H1 (cell line): ENCODE measurements around the gene ARID5B. TPM values are rescaled to one million over a fixed set of nuclear protein-coding genes. Genes with fewer than 3 reads are reported as not detected.

ENCODE experiments used
- CTCF ChIA-PET: fragments of 300-600 bp; sonication (Branson Sonifier 250); formaldehyde crosslinking; loops from one replicate; lab custom pipeline; 2021; ENCODE audit not compliant: partially characterized antibody; lab: Charles Lee
- POLR2A ChIA-PET: fragments of 300-600 bp; sonication (Branson Sonifier 250); formaldehyde crosslinking; loops from one replicate; lab custom pipeline; 2021; ENCODE audit warnings: inconsistent platforms; ENCODE audit not compliant: partially characterized antibody; lab: Charles Lee
- DNase-seq, 2 experiments: peaks; one replicate each; pipeline versions ENCODE4 v3.0.0 to v3.0.0-alpha.2; 2010 to 2022; ENCODE audit warnings: low spot score in 2 of 2, low read depth in 1 of 2, mixed read lengths in 1 of 2
- FAIRE-seq: peaks from 2 replicates; lab custom pipeline; 2011; peaks lifted over from hg19 to GRCh38; lab: Jason Lieb, UNC
- H2AFZ ChIP-seq: 2 replicates; pipeline ENCODE4 v1.8.1; 2012; ENCODE audit warnings: low read length, inconsistent platforms
- H2AK5ac ChIP-seq: 2 replicates; pipeline ENCODE4 v1.6.1; 2013; ENCODE audit warnings: low read depth, low read length
- H2BK120ac ChIP-seq: replicated peaks from 2 replicates; pipeline ENCODE3; 2013; ENCODE audit warnings: low read depth, low read length, inconsistent platforms
- H2BK12ac ChIP-seq: 2 replicates; pipeline ENCODE4 v1.6.1; 2013; ENCODE audit warnings: low read depth, low read length
- H2BK15ac ChIP-seq: 2 replicates; pipeline ENCODE4 v1.6.1; 2013; ENCODE audit warnings: low read length
- H2BK20ac ChIP-seq: 2 replicates; pipeline ENCODE4 v1.6.1; 2013; ENCODE audit warnings: low read length
- H2BK5ac ChIP-seq: 2 replicates; pipeline ENCODE4 v1.6.1; 2013; ENCODE audit warnings: low read depth, low read length
- H3K14ac ChIP-seq: 2 replicates; pipeline ENCODE4 v1.6.1; 2013; ENCODE audit warnings: inconsistent platforms; ENCODE audit not compliant: insufficient read length
- H3K18ac ChIP-seq: 2 replicates; pipeline ENCODE4 v1.6.1; 2013; ENCODE audit warnings: low read length; ENCODE audit errors: extremely low read depth
- H3K23ac ChIP-seq: 2 replicates; pipeline ENCODE4 v1.6.1; 2013; ENCODE audit warnings: inconsistent platforms; ENCODE audit not compliant: insufficient read length
- H3K23me2 ChIP-seq: 2 replicates; pipeline ENCODE4 v1.6.1; 2013; ENCODE audit warnings: low read depth, low read length
- H3K27ac ChIP-seq: 2 replicates; pipeline ENCODE4 v1.6.1; 2011; ENCODE audit warnings: low read depth, low read length, inconsistent platforms
- H3K27me3 ChIP-seq, 4 experiments: replicated peaks in 1 of 4; 1 replicate in 1 of 4; 2 replicates in 3 of 4; pipeline versions ENCODE4 v1.6.1 to v1.8.1; 2011 to 2013; ENCODE audit warnings: low read length in 3 of 4, mild to moderate bottlenecking in 3 of 4, inconsistent platforms in 2 of 4, mixed read lengths in 2 of 4, moderate library complexity in 1 of 4; ENCODE audit not compliant: control insufficient read depth in 3 of 4, insufficient read depth in 3 of 4; ENCODE audit errors: extremely low read depth in 1 of 4
- H3K36me3 ChIP-seq, 4 experiments: 2 replicates each; pipeline versions ENCODE4 v1.6.1 to v1.8.1; 2011 to 2013; ENCODE audit warnings: mild to moderate bottlenecking in 4 of 4, low read length in 3 of 4, moderate library complexity in 2 of 4, control low read depth in 1 of 4, inconsistent platforms in 1 of 4; ENCODE audit not compliant: insufficient read depth in 4 of 4, control insufficient read depth in 2 of 4
- H3K4ac ChIP-seq: replicated peaks from 2 replicates; pipeline ENCODE3; 2013; ENCODE audit warnings: low read length, low read depth, mixed read lengths, inconsistent platforms; ENCODE audit not compliant: insufficient read length
- H3K4me1 ChIP-seq, 4 experiments: replicated peaks in 1 of 4; 1 replicate in 1 of 4; 2 replicates in 3 of 4; pipeline versions ENCODE4 v1.6.1 to v1.8.1; 2011 to 2013; ENCODE audit warnings: low read length in 3 of 4, inconsistent platforms in 2 of 4, mixed read lengths in 1 of 4; ENCODE audit not compliant: insufficient read depth in 4 of 4, control insufficient read depth in 3 of 4
- H3K4me2 ChIP-seq, 2 experiments: 2 replicates each; pipeline versions ENCODE4 v1.6.1 to v1.8.1; 2011 to 2013; ENCODE audit warnings: low read depth in 2 of 2, low read length in 2 of 2, control low read depth in 1 of 2, inconsistent platforms in 1 of 2, mild to moderate bottlenecking in 1 of 2; ENCODE audit not compliant: insufficient read depth in 1 of 2
- H3K4me3 ChIP-seq, 4 experiments: fragments of 200-600, 300-600 bp in 1 of 4; sonication (generic), shearing (Covaris generic), sonication (Bioruptor Twin) in 1 of 4; 2 replicates each; pipeline versions ENCODE4 v1.5.1 to v1.8.1; 2011 to 2016; ENCODE audit warnings: low read length in 4 of 4, low read depth in 3 of 4, control low read depth in 2 of 4, inconsistent platforms in 2 of 4, mild to moderate bottlenecking in 2 of 4, mixed read lengths in 1 of 4, moderate library complexity in 1 of 4; ENCODE audit not compliant: insufficient read depth in 2 of 4; ENCODE audit errors: extremely low read depth in 1 of 4
- H3K56ac ChIP-seq: replicated peaks from 2 replicates; pipeline ENCODE3; 2013; ENCODE audit warnings: low read depth, mild to moderate bottlenecking, mixed read lengths, low read length, inconsistent platforms; ENCODE audit not compliant: insufficient read length
- H3K79me1 ChIP-seq: 2 replicates; pipeline ENCODE4 v1.6.1; 2013; ENCODE audit warnings: low read depth, low read length, control low read depth
- H3K79me2 ChIP-seq, 2 experiments: 2 replicates each; pipeline versions ENCODE4 v1.6.1 to v1.8.1; 2012 to 2013; ENCODE audit warnings: low read length in 2 of 2, mild to moderate bottlenecking in 2 of 2, inconsistent platforms in 1 of 2; ENCODE audit not compliant: insufficient read depth in 2 of 2, control insufficient read depth in 1 of 2
- H3K9ac ChIP-seq, 4 experiments: replicated peaks in 1 of 4; 1 replicate in 1 of 4; 2 replicates in 3 of 4; pipeline versions ENCODE4 v1.6.1 to v1.8.1; 2011 to 2013; ENCODE audit warnings: low read depth in 3 of 4, low read length in 3 of 4, control low read depth in 2 of 4, mild to moderate bottlenecking in 2 of 4, moderate library complexity in 2 of 4, inconsistent platforms in 1 of 4; ENCODE audit errors: extremely low read depth in 1 of 4
- H3K9me3 ChIP-seq, 2 experiments: 2 replicates each; pipeline versions ENCODE4 v1.6.1 to v1.8.1; 2012 to 2013; ENCODE audit warnings: mild to moderate bottlenecking in 2 of 2, moderate library complexity in 2 of 2, control low read depth in 1 of 2, inconsistent platforms in 1 of 2, low read depth in 1 of 2, low read length in 1 of 2, mixed read lengths in 1 of 2; ENCODE audit not compliant: insufficient read depth in 2 of 2
- H4K20me1 ChIP-seq, 2 experiments: replicated peaks in 1 of 2; 2 replicates each; pipeline versions ENCODE3 to v1.8.1; 2011 to 2013; ENCODE audit warnings: inconsistent platforms in 2 of 2, low read length in 2 of 2, mild to moderate bottlenecking in 1 of 2; ENCODE audit not compliant: insufficient read depth in 2 of 2, control insufficient read depth in 1 of 2
- H4K5ac ChIP-seq: 2 replicates; pipeline ENCODE4 v1.6.1; 2013; ENCODE audit warnings: low read length, low read depth, mixed read lengths, inconsistent platforms; ENCODE audit not compliant: insufficient read length
- H4K8ac ChIP-seq: 2 replicates; pipeline ENCODE4 v1.8.0; 2013; ENCODE audit warnings: mild to moderate bottlenecking, moderate library complexity, low read length, inconsistent platforms; ENCODE audit not compliant: insufficient read depth; ENCODE audit errors: extremely low read depth
- H4K91ac ChIP-seq: replicated peaks from 2 replicates; pipeline ENCODE3; 2013; ENCODE audit warnings: low read length, mixed read lengths, inconsistent platforms; ENCODE audit not compliant: insufficient read length
- BRCA1 ChIP-seq: IDR thresholded peaks from 2 replicates; pipeline ENCODE4 v1.6.1; 2012; ENCODE audit warnings: low read depth, low read length, improper control_type of control experiment
- CHD1 ChIP-seq: IDR thresholded peaks from 2 replicates; pipeline ENCODE4 v1.6.1; 2012; ENCODE audit warnings: low read depth, low read length, improper control_type of control experiment
- EGR1 ChIP-seq: IDR thresholded peaks from 2 replicates; pipeline ENCODE4 v1.6.1; 2011; ENCODE audit warnings: low read depth, low read length, borderline replicate concordance
- FOSL1 ChIP-seq: IDR thresholded peaks from 2 replicates; pipeline ENCODE4 v1.6.1; 2011; ENCODE audit warnings: mild to moderate bottlenecking, low read depth, low read length, moderate library complexity; ENCODE audit not compliant: insufficient read depth
- GABPA ChIP-seq: IDR thresholded peaks from 2 replicates; pipeline ENCODE4 v1.6.1; 2011; ENCODE audit warnings: mild to moderate bottlenecking, low read length, moderate library complexity, borderline replicate concordance; ENCODE audit not compliant: insufficient read depth
- HDAC2 ChIP-seq, 2 experiments: fragments of 300-600 bp in 1 of 2; sonication (generic) in 1 of 2; IDR thresholded peaks; 2 replicates each; pipeline ENCODE4 v1.6.1; 2011 to 2012; ENCODE audit warnings: low read depth in 2 of 2, low read length in 2 of 2, mild to moderate bottlenecking in 2 of 2, moderate library complexity in 2 of 2, borderline replicate concordance in 1 of 2, inconsistent platforms in 1 of 2
- JUND ChIP-seq: IDR thresholded peaks from 2 replicates; pipeline ENCODE4 v1.6.1; 2011; ENCODE audit warnings: mild to moderate bottlenecking, improper control_type of control experiment, low read length
- KDM5A ChIP-seq: fragments of 200-600 bp; IDR thresholded peaks from 2 replicates; pipeline ENCODE4 v1.7.1; 2012; ENCODE audit warnings: mild to moderate bottlenecking, low read length, inconsistent platforms, mixed read lengths
- RXRA ChIP-seq: IDR thresholded peaks from 2 replicates; pipeline ENCODE4 v1.6.1; 2011; ENCODE audit warnings: low read depth, mild to moderate bottlenecking, low read length, moderate library complexity; ENCODE audit not compliant: insufficient read depth
- SIN3A ChIP-seq, 2 experiments: IDR thresholded peaks in 1 of 2; conservative IDR thresholded peaks in 1 of 2; 2 replicates each; pipeline ENCODE4 v1.6.1; 2011 to 2012; ENCODE audit warnings: low read length in 2 of 2, improper control_type of control experiment in 1 of 2, low read depth in 1 of 2, mild to moderate bottlenecking in 1 of 2
- SP1 ChIP-seq: IDR thresholded peaks from 2 replicates; pipeline ENCODE4 v1.6.1; 2011; ENCODE audit warnings: low read depth, low read length
- WGBS, 2 experiments: shearing (Covaris generic) in 1 of 2; methylation state at CpG; one replicate each; pipeline versions ENCODE4 v1.1.6 to v1.1.7; 2013 to 2015; ENCODE audit warnings: low lambda C conversion rate in 2 of 2, mixed read lengths in 2 of 2, inconsistent platforms in 1 of 2, low coverage in 1 of 2, missing lambda C conversion rate in 1 of 2; ENCODE audit not compliant: insufficient replicate concordance in 2 of 2, insufficient coverage in 1 of 2, insufficient read length in 1 of 2; ENCODE audit errors: extremely low coverage in 1 of 2, missing lambda C conversion rate in 1 of 2; 5-methylcytosine and 5-hydroxymethylcytosine counted together
- polyA plus RNA-seq, 7 experiments: library from polyadenylated mRNA; depleted of rRNA in 3 of 7; stranded (reverse) in 5 of 7; unstranded in 2 of 7; fragments of >200 nt in 5 of 7; fragments of 200-250 nt in 2 of 7; gene quantifications; 1 replicate in 5 of 7; 2 replicates in 1 of 7; 4 replicates in 1 of 7; pipeline versions ENCODE4 v1.2.1 to v1.2.3, GENCODE V29; 2011 to 2013; ENCODE audit warnings: missing spikeins in 2 of 7, mixed read lengths in 2 of 7
- total RNA-seq: library from RNA; stranded (reverse); fragmentation: NEBNext Ultra II Directional; extraction: Animal tissue kit (Norgen Biotek cat#: 25700); gene quantifications from 2 replicates; pipeline ENCODE4 v1.2.1, GENCODE V29; 2021
- TF ChIP-seq, protein P1 (sequence below): IDR thresholded peaks from 2 replicates; pipeline ENCODE4 v1.6.1; 2012; ENCODE audit warnings: inconsistent platforms
- TF ChIP-seq, protein P2 (sequence below): IDR thresholded peaks from 2 replicates; pipeline ENCODE4 v1.6.1; 2012; ENCODE audit warnings: inconsistent platforms

The ARID5B gene
- total and polyA plus RNA-seq, 2 of the 8 experiments (the other 6 are each of a cell fraction or from before 2014, with no cell fraction given): 0.21 to 1.1 TPM

DNA sequence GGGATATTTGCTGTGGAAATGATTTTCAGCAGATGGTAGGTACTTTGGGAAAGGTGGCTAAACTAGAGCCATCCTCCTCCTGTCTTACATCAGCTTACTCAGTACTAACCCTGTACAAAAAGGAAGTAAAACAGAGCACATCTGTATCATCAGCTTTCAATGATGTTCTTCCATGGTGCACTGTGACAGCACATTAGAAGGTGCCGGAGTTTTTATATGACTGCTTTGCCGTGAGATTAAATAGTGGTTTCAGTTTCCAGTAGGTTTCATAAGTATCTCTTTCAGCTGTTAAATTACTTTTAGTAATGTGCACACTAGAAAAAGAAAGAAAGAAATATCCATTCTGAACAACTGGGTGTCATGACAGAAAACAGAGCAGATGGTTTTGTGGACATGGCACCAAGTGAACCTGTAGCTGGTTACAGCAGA lies 86.5 kb downstream of the ARID5B start:
- 96% methylated on average over 2 of the region's 2 CpGs; no CpG with 5 or more reads in 1 of the 2 experiments for WGBS, 2 experiments
- H2BK5ac ChIP-seq: no peak overlapping the region
- no peak overlapping the region for H3K4me2 ChIP-seq
- no peak overlapping the region for H2BK20ac ChIP-seq
- H3K4me1 ChIP-seq: peaks cover 6 to 24% (median 14%) of the 10 kb centered on the region in 4 experiments
- no peak overlapping the region for H3K18ac ChIP-seq
- no peaks in the 10 kb centered on the region for H3K27me3 ChIP-seq
- H3K4me3 ChIP-seq: no peak overlapping the region
- H3K56ac ChIP-seq: no peak overlapping the region
- no peak overlapping the region for H4K8ac ChIP-seq
- no peak overlapping the region for H3K4ac ChIP-seq
- H4K91ac ChIP-seq: no peak overlapping the region
- peaks cover 4% of the 10 kb centered on the region; the same call in 1 of the 2 replicates for H3K23me2 ChIP-seq
- no peaks in the 10 kb centered on the region for H3K79me2 ChIP-seq
- DNase-seq (no peak), FAIRE-seq (no peak)
- H3K23ac ChIP-seq: no peak overlapping the region
- H3K9me3 ChIP-seq: no peaks in the 10 kb centered on the region
- H2AFZ ChIP-seq: no peak overlapping the region
- H3K27ac ChIP-seq: no peak overlapping the region
- H2BK12ac ChIP-seq: no peak overlapping the region
- no peak overlapping the region for H2AK5ac ChIP-seq
- H4K20me1 ChIP-seq: no peaks in the 10 kb centered on the region
- H3K9ac ChIP-seq: no peak overlapping the region
- no peak overlapping the region for H2BK15ac ChIP-seq
- no peaks in the 10 kb centered on the region for H3K79me1 ChIP-seq
- no peak overlapping the region for H2BK120ac ChIP-seq
- CTCF ChIA-PET: interaction anchor here (1.1 to 1.3 kb wide), 3 partner anchors 9 to 41 kb away, joined by 3 to 5 read pairs (median 4); no protein-coding TSS in a partner anchor
- no peak overlapping the region for H3K14ac ChIP-seq
- POLR2A ChIA-PET: no interaction called here
- no peaks in the 10 kb centered on the region for H3K36me3 ChIP-seq
- no peak overlapping the region for H4K5ac ChIP-seq
- TF ChIP-seq EGR1: no peak
- TF ChIP-seq SP1: no peak
- TF ChIP-seq JUND: no peak
- TF ChIP-seq GABPA: no peak
- no peak for TF ChIP-seq RXRA
- no peak for TF ChIP-seq CHD1
- TF ChIP-seq BRCA1: no peak
- TF ChIP-seq FOSL1: no peak
- no peak for TF ChIP-seq SIN3A (conservative IDR thresholded peaks at IDR 0.05 in 1 of 2, IDR thresholded peaks at IDR 0.05 in 1 of 2; ENCODE audit: low read depth in 1 of 2, low read length in 2 of 2)
- no peak for TF ChIP-seq HDAC2 (IDR thresholded peaks at IDR 0.05; ENCODE audit: borderline replicate concordance in 1 of 2, low read depth in 2 of 2, low read length in 2 of 2)
- TF ChIP-seq, protein P1, sequence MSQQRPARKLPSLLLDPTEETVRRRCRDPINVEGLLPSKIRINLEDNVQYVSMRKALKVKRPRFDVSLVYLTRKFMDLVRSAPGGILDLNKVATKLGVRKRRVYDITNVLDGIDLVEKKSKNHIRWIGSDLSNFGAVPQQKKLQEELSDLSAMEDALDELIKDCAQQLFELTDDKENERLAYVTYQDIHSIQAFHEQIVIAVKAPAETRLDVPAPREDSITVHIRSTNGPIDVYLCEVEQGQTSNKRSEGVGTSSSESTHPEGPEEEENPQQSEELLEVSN: no peak
- TF ChIP-seq, protein P2, sequence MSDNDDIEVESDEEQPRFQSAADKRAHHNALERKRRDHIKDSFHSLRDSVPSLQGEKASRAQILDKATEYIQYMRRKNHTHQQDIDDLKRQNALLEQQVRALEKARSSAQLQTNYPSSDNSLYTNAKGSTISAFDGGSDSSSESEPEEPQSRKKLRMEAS: no peak
- no peak for TF ChIP-seq KDM5A
